HG03378 (cell line): Measurements from ENCODE around the gene SOX8.

Source experiments
- ATAC-seq: cut with Tn5 transposase; IDR thresholded peaks from one replicate; pipeline ENCODE4 v1.9.1; 2021; ENCODE audit warnings: mild to moderate bottlenecking, moderate library complexity; ENCODE audit not compliant: unreplicated experiment

The SOX8 gene

GRCh38 chr16:1003391-1004347 lies 22.1 kb downstream of the SOX8 start:
- no peak for ATAC-seq

GRCh38 chr16:1005286-1005685 lies 23.7 kb downstream of the SOX8 start:
- ATAC-seq = no peak

- ATAC-seq = no peak
These were observed 25.2 kb downstream of the SOX8 start for GRCh38 chr16:1006781-1007180.

- no peak for ATAC-seq
These were observed 25.8 kb downstream of the SOX8 start for GRCh38 chr16:1007284-1007850.

GRCh38 chr16:1008085-1008484 lies 26.5 kb downstream of the SOX8 start:
- no peak for ATAC-seq

- no peak for ATAC-seq
These were observed 28.0 kb downstream of the SOX8 start for GRCh38 chr16:1009358-1010150.

GRCh38 chr16:1010251-1010650 lies 28.7 kb downstream of the SOX8 start:
- ATAC-seq = no peak

- ATAC-seq = no peak
These were observed 29.2 kb downstream of the SOX8 start for GRCh38 chr16:1010815-1011214.

- ATAC-seq = no peak
These were observed 29.9 kb downstream of the SOX8 start for GRCh38 chr16:1011316-1012082.

- no peak for ATAC-seq
These were observed 30.6 kb downstream of the SOX8 start for GRCh38 chr16:1012135-1012534.

GRCh38 chr16:1012722-1013592 lies 31.4 kb downstream of the SOX8 start:
- no peak for ATAC-seq

GRCh38 chr16:1013593-1013900 lies 32.0 kb downstream of the SOX8 start:
- ATAC-seq = no peak

GRCh38 chr16:1014221-1014620 lies 32.7 kb downstream of the SOX8 start:
- ATAC-seq = no peak

- ATAC-seq = no peak
These were observed 33.4 kb downstream of the SOX8 start for GRCh38 chr16:1014771-1015495.

- no peak for ATAC-seq
These were observed 37.1 kb downstream of the SOX8 start for GRCh38 chr16:1018447-1019198.

- ATAC-seq = no peak
These were observed 37.9 kb downstream of the SOX8 start for GRCh38 chr16:1019231-1020090.

- no peak for ATAC-seq
These were observed 38.5 kb downstream of the SOX8 start for GRCh38 chr16:1020091-1020399.

GRCh38 chr16:1020591-1020990 lies 39.0 kb downstream of the SOX8 start:
- no peak for ATAC-seq
